ENCODE measurements around the gene NET1. TPM values are rescaled to one million over a fixed set of nuclear protein-coding genes. Genes with fewer than 3 reads are reported as not detected.

The NET1 gene
- total RNA-seq, 1 donor from 2014 or later: 103 TPM

GRCh38 chr10:5369362-5370158, 42.8 kb upstream of the NET1 start:
- Histone ChIP-seq H3K36me3 (no peaks in the 10 kb centered on the region), H3K27me3 (no peaks in the 10 kb centered on the region), H3K27ac (no peak overlapping the region), H3K4me3 (no peak overlapping the region), H3K4me1 (no peaks in the 10 kb centered on the region), H3K9me3 (no peaks in the 10 kb centered on the region)
- DNase-seq (ENCODE audit: extremely low spot score in 2 of 2): no peak
- intact Hi-C loops (cut with DNase I): no loop called here
- TF ChIP-seq POLR2AphosphoS5 (IDR thresholded peaks at IDR 0.05; ENCODE audit: insufficient read depth in 1 of 2, low read depth in 1 of 2): no peak
- no peak for TF ChIP-seq CTCF (IDR thresholded peaks at IDR 0.05)
- no peak for TF ChIP-seq POLR2A (IDR thresholded peaks at IDR 0.05)

- no peak for DNase-seq (ENCODE audit: extremely low spot score in 2 of 2)
- no peak for TF ChIP-seq CTCF (IDR thresholded peaks at IDR 0.05)
- no peak for TF ChIP-seq POLR2A (IDR thresholded peaks at IDR 0.05)
- no peak for TF ChIP-seq POLR2AphosphoS5 (IDR thresholded peaks at IDR 0.05; ENCODE audit: insufficient read depth in 1 of 2, low read depth in 1 of 2)
- Histone ChIP-seq H3K36me3 (no peaks in the 10 kb centered on the region), H3K27me3 (no peaks in the 10 kb centered on the region), H3K4me3 (no peak overlapping the region), H3K27ac (no peak overlapping the region), H3K9me3 (no peaks in the 10 kb centered on the region), H3K4me1 (no peaks in the 10 kb centered on the region)
- intact Hi-C loops (cut with DNase I): no loop called here
Measured at GRCh38 chr10:5370493-5371352, 41.6 kb upstream of the NET1 start.

GRCh38 chr10:5373307-5373706, 39.0 kb upstream of the NET1 start:
- Histone ChIP-seq H3K4me1 (no peaks in the 10 kb centered on the region), H3K36me3 (no peaks in the 10 kb centered on the region), H3K9me3 (no peaks in the 10 kb centered on the region), H3K4me3 (no peak overlapping the region), H3K27ac (no peak overlapping the region), H3K27me3 (no peaks in the 10 kb centered on the region)
- DNase-seq (ENCODE audit: extremely low spot score in 2 of 2): no peak
- TF ChIP-seq POLR2AphosphoS5 (IDR thresholded peaks at IDR 0.05; ENCODE audit: insufficient read depth in 1 of 2, low read depth in 1 of 2): no peak
- no peak for TF ChIP-seq CTCF (IDR thresholded peaks at IDR 0.05)
- TF ChIP-seq POLR2A (IDR thresholded peaks at IDR 0.05): no peak
- intact Hi-C loops (cut with DNase I): no loop called here

GRCh38 chr10:5373891-5374611, 38.3 kb upstream of the NET1 start:
- H3K9me3 ChIP-seq: no peaks in the 10 kb centered on the region
- TF ChIP-seq CTCF (IDR thresholded peaks at IDR 0.05) (no peak), POLR2A (IDR thresholded peaks at IDR 0.05) (no peak), POLR2AphosphoS5 (IDR thresholded peaks at IDR 0.05; ENCODE audit: insufficient read depth in 1 of 2, low read depth in 1 of 2) (no peak)
- DNase-seq (ENCODE audit: extremely low spot score in 2 of 2): no peak
- H3K4me1 ChIP-seq: no peaks in the 10 kb centered on the region
- no peaks in the 10 kb centered on the region for H3K36me3 ChIP-seq
- no peak overlapping the region for H3K27ac ChIP-seq
- intact Hi-C loops (cut with DNase I): no loop called here
- no peak overlapping the region for H3K4me3 ChIP-seq
- H3K27me3 ChIP-seq: no peaks in the 10 kb centered on the region
